HT1080 (cell line): ENCODE results near the gene GSTM5. TPM values are rescaled to one million over a fixed set of nuclear protein-coding genes. Genes with fewer than 3 reads are reported as not detected.
"Not testable (repeated sequence)": the region's sequence is repeated elsewhere in the genome, so short reads cannot be mapped to it uniquely, and the experiment has no call there.

Experiments
- DNase-seq: peaks from one replicate; pipeline ENCODE4 v3.0.0-alpha.2; 2015; ENCODE audit warnings: low read depth
- total RNA-seq: library from RNA; depleted of rRNA; stranded (reverse); fragments of >200 nt; shearing (Covaris generic); gene quantifications from 2 replicates; pipeline ENCODE4 v1.2.3, GENCODE V29; 2014; rRNA removed

GSTM5 gene
- total RNA-seq, 1 experiment from 2014 or later = not detected

- DNase-seq = no peak
These were observed 48.7 kb downstream of the GSTM5 start for GRCh38 chr1:109760581-109761226.

- DNase-seq = no peak
These were observed 49.4 kb downstream of the GSTM5 start for GRCh38 chr1:109761227-109762038.

GRCh38 chr1:109762039-109762585, 50.1 kb downstream of the GSTM5 start:
- no peak for DNase-seq

- peak; percentile 46 for DNase-seq
These were observed 51.0 kb downstream of the GSTM5 start for GRCh38 chr1:109762821-109763645.

- DNase-seq = no peak
These were observed 51.8 kb downstream of the GSTM5 start, which contains the start of gene EPS8L3 for GRCh38 chr1:109763646-109764415. EPS8L3 (minus strand) TSS chr1:109763923; CDS start chr1:109761749, 2,174 bp downstream.

GRCh38 chr1:109764561-109765482, 52.8 kb downstream of the GSTM5 start:
- DNase-seq = no peak

- no peak for DNase-seq
These were observed 53.4 kb downstream of the GSTM5 start for GRCh38 chr1:109765483-109765815.

GRCh38 chr1:109765896-109766615, 54.0 kb downstream of the GSTM5 start:
- DNase-seq = no peak

GRCh38 chr1:109766991-109767636, 55.1 kb downstream of the GSTM5 start:
- DNase-seq = not testable (repeated sequence)

Other genes starting within 250 kb of the GSTM5 start
- gene SYPL2, start 245.7 kb upstream of the GSTM5 start, total RNA-seq = 0.05 and 0.17 TPM in 2 replicates
- gene ATXN7L2, start 228.3 kb upstream of the GSTM5 start, total RNA-seq = 10.2 and 11.1 TPM in 2 replicates
- gene CYB561D1, start 218.2 kb upstream of the GSTM5 start, total RNA-seq = 2.6 and 2.7 TPM in 2 replicates
- gene AMIGO1, start 202.5 kb upstream of the GSTM5 start, total RNA-seq = 1.4 and 2.0 TPM in 2 replicates
- not detected in 2 replicates for gene GPR61, start 172.4 kb upstream of the GSTM5 start, total RNA-seq
- 11.0 and 12.1 TPM in 2 replicates for gene GNAI3, start 163.6 kb upstream of the GSTM5 start, total RNA-seq
- 0.13 and 0.43 TPM in 2 replicates for gene GNAT2, start 92.6 kb upstream of the GSTM5 start, total RNA-seq
- 70.8 and 71.4 TPM in 2 replicates for gene AMPD2, start 92.4 kb upstream of the GSTM5 start, total RNA-seq
- gene GSTM4, start 56.2 kb upstream of the GSTM5 start, total RNA-seq = 0.13 TPM in 1 of 2 replicates, not detected in the other
- 2.3 and 3.1 TPM in 2 replicates for gene GSTM2, start 44.2 kb upstream of the GSTM5 start, total RNA-seq
- 14.5 and 17.0 TPM in 2 replicates for gene GSTM1, start 24.4 kb upstream of the GSTM5 start, total RNA-seq
- gene GSTM3, start 28.8 kb downstream of the GSTM5 start, total RNA-seq = 52.4 and 81.8 TPM in 2 replicates
- gene EPS8L3, start 51.7 kb downstream of the GSTM5 start, total RNA-seq = not detected in 2 replicates
- gene CSF1, start 198.6 kb downstream of the GSTM5 start, total RNA-seq = 19.9 and 22.0 TPM in 2 replicates